Panc1 (cell line): ENCODE results near the gene DCP2.

Experiments
- SIN3A ChIP-seq: IDR thresholded peaks from 2 replicates; pipeline ENCODE4 v1.6.1; 2012; ENCODE audit warnings: low read depth, mild to moderate bottlenecking, low read length, moderate library complexity, borderline replicate concordance; ENCODE audit not compliant: insufficient read depth
- TF ChIP-seq, protein P1 (sequence below): fragments of 450-650 bp; IDR thresholded peaks from 2 replicates; pipeline ENCODE4 v1.5.1; 2017; ENCODE audit warnings: mild to moderate bottlenecking
- TF ChIP-seq, protein P2 (sequence below), 2 experiments: IDR thresholded peaks; 2 replicates each; pipeline ENCODE4 v1.6.1; 2011 to 2012; ENCODE audit warnings: low read depth in 2 of 2, control low read depth in 1 of 2, low read length in 1 of 2, mild to moderate bottlenecking in 1 of 2, moderate library complexity in 1 of 2; ENCODE audit not compliant: insufficient read depth in 1 of 2

DNA sequence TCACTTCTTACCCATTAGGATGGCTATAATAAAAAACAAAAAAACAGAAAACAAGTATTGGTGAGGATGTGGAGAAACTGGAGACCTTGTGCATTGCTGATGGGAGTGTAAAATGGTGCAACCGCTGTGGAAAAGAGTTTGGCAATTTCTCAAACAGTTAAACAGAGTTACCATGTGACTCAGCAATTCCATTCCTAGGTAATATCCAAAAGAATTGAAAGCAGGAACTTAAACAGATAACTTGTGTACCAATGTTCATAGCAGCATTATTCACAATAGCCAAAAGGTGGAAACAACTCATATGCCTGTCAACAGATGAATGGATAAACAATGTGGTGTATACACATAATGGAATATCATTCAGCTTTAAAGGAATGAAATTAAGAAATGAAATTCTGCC, 28.9 kb downstream of the DCP2 start:
- TF ChIP-seq, protein P1, sequence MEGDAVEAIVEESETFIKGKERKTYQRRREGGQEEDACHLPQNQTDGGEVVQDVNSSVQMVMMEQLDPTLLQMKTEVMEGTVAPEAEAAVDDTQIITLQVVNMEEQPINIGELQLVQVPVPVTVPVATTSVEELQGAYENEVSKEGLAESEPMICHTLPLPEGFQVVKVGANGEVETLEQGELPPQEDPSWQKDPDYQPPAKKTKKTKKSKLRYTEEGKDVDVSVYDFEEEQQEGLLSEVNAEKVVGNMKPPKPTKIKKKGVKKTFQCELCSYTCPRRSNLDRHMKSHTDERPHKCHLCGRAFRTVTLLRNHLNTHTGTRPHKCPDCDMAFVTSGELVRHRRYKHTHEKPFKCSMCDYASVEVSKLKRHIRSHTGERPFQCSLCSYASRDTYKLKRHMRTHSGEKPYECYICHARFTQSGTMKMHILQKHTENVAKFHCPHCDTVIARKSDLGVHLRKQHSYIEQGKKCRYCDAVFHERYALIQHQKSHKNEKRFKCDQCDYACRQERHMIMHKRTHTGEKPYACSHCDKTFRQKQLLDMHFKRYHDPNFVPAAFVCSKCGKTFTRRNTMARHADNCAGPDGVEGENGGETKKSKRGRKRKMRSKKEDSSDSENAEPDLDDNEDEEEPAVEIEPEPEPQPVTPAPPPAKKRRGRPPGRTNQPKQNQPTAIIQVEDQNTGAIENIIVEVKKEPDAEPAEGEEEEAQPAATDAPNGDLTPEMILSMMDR, result no peak
- TF ChIP-seq SIN3A, result no peak
- TF ChIP-seq, protein P2, sequence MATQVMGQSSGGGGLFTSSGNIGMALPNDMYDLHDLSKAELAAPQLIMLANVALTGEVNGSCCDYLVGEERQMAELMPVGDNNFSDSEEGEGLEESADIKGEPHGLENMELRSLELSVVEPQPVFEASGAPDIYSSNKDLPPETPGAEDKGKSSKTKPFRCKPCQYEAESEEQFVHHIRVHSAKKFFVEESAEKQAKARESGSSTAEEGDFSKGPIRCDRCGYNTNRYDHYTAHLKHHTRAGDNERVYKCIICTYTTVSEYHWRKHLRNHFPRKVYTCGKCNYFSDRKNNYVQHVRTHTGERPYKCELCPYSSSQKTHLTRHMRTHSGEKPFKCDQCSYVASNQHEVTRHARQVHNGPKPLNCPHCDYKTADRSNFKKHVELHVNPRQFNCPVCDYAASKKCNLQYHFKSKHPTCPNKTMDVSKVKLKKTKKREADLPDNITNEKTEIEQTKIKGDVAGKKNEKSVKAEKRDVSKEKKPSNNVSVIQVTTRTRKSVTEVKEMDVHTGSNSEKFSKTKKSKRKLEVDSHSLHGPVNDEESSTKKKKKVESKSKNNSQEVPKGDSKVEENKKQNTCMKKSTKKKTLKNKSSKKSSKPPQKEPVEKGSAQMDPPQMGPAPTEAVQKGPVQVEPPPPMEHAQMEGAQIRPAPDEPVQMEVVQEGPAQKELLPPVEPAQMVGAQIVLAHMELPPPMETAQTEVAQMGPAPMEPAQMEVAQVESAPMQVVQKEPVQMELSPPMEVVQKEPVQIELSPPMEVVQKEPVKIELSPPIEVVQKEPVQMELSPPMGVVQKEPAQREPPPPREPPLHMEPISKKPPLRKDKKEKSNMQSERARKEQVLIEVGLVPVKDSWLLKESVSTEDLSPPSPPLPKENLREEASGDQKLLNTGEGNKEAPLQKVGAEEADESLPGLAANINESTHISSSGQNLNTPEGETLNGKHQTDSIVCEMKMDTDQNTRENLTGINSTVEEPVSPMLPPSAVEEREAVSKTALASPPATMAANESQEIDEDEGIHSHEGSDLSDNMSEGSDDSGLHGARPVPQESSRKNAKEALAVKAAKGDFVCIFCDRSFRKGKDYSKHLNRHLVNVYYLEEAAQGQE (IDR thresholded peaks at IDR 0.05; ENCODE audit: insufficient read depth in 1 of 2, low read depth in 2 of 2, low read length in 1 of 2), result no peak
